ENCODE results near the gene GPRC5D. TPM values are rescaled to one million over a fixed set of nuclear protein-coding genes. Genes with fewer than 3 reads are reported as not detected.

The GPRC5D gene
- total RNA-seq, 3 donors from 2014 or later = not detected

DNA sequence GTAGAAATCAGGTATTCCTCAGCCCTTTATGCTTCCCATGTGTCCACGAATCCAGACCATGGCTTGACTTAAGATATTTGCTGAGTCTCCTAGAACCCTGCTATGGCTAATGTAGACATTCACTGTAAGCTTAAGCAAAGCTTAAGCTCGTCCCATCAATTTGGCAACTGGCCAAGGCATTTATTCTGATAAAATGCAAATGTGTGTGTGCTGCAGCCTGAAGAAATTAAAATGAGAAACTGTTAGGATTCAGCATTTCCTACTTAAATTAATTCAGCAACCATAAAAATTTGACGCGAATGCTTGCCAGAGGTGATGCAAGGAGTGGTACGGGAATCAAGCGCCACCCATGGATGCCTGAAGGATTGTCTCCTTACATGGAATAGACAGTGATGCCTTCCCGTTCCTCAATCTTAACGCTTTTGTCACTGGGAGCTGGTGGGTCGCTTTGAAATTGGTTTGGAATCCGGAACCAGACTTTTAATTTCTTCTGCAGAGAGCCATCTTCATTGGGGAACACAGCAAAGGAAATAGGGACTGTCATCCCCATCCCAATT, 34.9 kb upstream of the GPRC5D start:
- TF ChIP-seq, protein P1, sequence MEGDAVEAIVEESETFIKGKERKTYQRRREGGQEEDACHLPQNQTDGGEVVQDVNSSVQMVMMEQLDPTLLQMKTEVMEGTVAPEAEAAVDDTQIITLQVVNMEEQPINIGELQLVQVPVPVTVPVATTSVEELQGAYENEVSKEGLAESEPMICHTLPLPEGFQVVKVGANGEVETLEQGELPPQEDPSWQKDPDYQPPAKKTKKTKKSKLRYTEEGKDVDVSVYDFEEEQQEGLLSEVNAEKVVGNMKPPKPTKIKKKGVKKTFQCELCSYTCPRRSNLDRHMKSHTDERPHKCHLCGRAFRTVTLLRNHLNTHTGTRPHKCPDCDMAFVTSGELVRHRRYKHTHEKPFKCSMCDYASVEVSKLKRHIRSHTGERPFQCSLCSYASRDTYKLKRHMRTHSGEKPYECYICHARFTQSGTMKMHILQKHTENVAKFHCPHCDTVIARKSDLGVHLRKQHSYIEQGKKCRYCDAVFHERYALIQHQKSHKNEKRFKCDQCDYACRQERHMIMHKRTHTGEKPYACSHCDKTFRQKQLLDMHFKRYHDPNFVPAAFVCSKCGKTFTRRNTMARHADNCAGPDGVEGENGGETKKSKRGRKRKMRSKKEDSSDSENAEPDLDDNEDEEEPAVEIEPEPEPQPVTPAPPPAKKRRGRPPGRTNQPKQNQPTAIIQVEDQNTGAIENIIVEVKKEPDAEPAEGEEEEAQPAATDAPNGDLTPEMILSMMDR (IDR thresholded peaks at IDR 0.05) = no peak
- TF ChIP-seq POLR2AphosphoS5 (IDR thresholded peaks at IDR 0.05) (no peak), POLR2A (IDR thresholded peaks at IDR 0.05) (no peak)
- Histone ChIP-seq H3K4me3 (no peak overlapping the region), H3K27me3 (no peaks in the 10 kb centered on the region), H3K4me1 (no peaks in the 10 kb centered on the region), H3K36me3 (peaks cover 11% of the 10 kb centered on the region), H3K27ac (no peak overlapping the region), H3K9me3 (no peaks in the 10 kb centered on the region)
- no peak for DNase-seq (ENCODE audit: low spot score in 2 of 2)
- intact Hi-C loops (cut with DNase I; ENCODE audit: low total_unique reads) = no loop called here

DNA sequence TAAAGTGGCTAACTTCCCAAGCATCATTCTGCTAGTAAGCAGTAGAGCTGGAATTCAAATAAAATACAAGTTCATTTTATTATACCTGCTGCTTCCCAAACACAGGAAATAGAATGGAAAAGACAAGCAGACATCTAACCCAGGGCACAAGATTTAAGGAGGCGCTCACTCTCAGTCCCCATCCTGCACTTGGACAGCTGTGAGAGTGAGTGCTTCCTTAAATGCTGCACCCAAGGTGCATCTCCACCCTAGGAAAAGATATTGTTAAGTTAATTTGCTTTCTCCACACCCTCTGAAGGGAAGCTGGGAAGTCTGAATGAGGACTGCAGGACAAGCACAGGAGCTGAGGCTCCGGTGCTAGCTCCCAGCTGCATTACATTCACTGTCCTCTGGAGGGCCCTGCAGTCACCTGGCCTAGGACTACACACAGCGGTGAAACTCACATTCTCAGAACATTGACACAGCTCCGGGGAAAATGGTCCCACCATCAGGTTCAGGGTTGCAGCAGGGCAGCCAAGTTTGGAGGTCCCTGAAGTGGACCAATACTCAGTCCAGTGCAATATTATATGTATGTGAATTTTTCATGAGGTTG, 33.9 kb upstream of the GPRC5D start:
- H3K9me3 ChIP-seq = no peaks in the 10 kb centered on the region
- H3K27ac ChIP-seq = no peak overlapping the region
- no peaks in the 10 kb centered on the region for H3K4me1 ChIP-seq
- peaks cover 11% of the 10 kb centered on the region for H3K36me3 ChIP-seq
- TF ChIP-seq, protein P1 (IDR thresholded peaks at IDR 0.05) = peak in 1 of 3 donors; percentile 39
- no peak for TF ChIP-seq POLR2AphosphoS5 (IDR thresholded peaks at IDR 0.05)
- TF ChIP-seq POLR2A (IDR thresholded peaks at IDR 0.05) = no peak
- no peak for DNase-seq (ENCODE audit: low spot score in 2 of 2)
- intact Hi-C loops (cut with DNase I; ENCODE audit: low total_unique reads) = no loop called here
- no peaks in the 10 kb centered on the region for H3K27me3 ChIP-seq
- H3K4me3 ChIP-seq = no peak overlapping the region

DNA sequence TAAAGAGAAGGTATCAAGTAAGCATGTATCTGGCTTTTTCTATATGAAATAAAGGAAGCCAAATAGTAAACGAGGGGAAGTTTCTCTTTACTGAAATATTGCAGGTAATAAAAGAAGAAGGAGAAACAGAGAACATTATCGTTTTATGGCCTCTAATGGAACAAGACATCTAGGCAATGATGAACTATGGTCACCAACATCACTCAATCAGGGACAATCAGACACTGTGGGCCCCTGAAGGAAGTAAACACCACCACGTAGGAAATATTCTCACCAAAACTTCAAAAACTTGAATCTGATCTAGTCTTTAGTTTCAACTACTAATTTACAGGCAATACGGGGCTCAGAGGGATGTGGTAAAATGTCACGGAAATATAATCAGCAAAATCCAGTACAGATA, 32.2 kb upstream of the GPRC5D start:
- Histone ChIP-seq H3K27me3 (no peaks in the 10 kb centered on the region), H3K36me3 (peaks cover 11% of the 10 kb centered on the region)

DNA sequence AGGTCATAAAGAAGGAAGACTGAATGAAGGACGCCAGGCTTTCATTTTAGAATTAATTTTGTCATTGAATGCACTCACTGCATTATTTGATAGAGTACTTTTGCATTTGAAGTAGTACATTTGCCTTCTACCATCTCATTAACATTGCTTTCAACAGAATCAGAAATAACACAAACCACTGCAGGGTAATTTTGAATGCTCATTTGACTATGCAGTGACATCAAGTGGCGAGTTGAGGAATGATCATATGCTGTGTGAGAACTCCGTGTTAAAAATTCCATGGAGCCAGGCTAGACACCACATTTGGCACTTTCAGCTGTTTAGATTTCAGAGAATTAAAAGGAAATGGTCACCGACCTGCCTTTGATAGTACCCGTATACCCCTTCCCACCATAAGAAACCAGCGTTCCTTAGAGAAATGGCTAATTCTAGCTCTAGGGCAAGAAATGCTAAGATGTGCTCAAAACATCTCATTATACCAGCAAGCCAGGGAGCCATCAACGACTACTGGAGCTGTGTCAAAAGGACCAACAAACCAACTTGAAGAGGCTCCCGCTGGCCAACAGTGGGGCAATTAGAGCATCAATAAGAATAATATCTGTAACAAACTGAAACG, 31.6 kb upstream of the GPRC5D start:
- intact Hi-C loops (cut with DNase I; ENCODE audit: low total_unique reads) = no loop called here
- Histone ChIP-seq H3K36me3 (peaks cover 11% of the 10 kb centered on the region), H3K9me3 (no peaks in the 10 kb centered on the region), H3K27ac (no peak overlapping the region), H3K4me1 (no peaks in the 10 kb centered on the region), H3K27me3 (no peaks in the 10 kb centered on the region), H3K4me3 (no peak overlapping the region)
- TF ChIP-seq, protein P1 (IDR thresholded peaks at IDR 0.05) = peak; percentile 27 to 53 (median 52)
- TF ChIP-seq POLR2A (IDR thresholded peaks at IDR 0.05) = no peak
- DNase-seq (ENCODE audit: low spot score in 2 of 2) = no peak

More for the DNA sequence above, 32.2 kb upstream of the GPRC5D start:
- DNase-seq (ENCODE audit: low spot score in 2 of 2) = no peak
- intact Hi-C loops (cut with DNase I; ENCODE audit: low total_unique reads) = no loop called here
- H3K27ac ChIP-seq = no peak overlapping the region
- TF ChIP-seq, protein P1 (IDR thresholded peaks at IDR 0.05) = no peak
- no peak for TF ChIP-seq POLR2AphosphoS5 (IDR thresholded peaks at IDR 0.05)
- no peak for TF ChIP-seq POLR2A (IDR thresholded peaks at IDR 0.05)
- no peaks in the 10 kb centered on the region for H3K4me1 ChIP-seq
- no peak overlapping the region for H3K4me3 ChIP-seq
- H3K9me3 ChIP-seq = no peaks in the 10 kb centered on the region

DNA sequence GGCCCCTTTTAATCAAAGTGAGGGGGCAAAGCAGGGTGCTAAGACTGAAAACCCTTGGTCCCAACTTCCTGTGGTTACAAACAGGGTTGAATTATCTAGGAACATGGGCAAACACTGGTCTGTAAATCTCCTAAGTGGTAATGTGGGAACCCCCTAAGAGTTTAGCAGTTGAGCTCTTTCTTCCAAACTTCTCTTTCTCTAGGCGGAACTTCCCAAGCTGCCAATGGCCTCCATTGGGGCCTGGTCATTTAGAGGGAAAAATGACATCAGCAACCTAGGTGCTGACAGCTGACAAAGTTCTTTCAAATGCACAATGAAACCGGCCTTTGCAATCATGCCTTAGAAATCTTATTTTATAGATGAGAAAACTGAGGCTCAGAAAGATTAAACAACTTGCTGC, 30.4 kb upstream of the GPRC5D start:
- H3K36me3 ChIP-seq = peaks cover 11% of the 10 kb centered on the region
- no peak overlapping the region for H3K27ac ChIP-seq
- H3K4me3 ChIP-seq = no peak overlapping the region
- no peaks in the 10 kb centered on the region for H3K27me3 ChIP-seq
- H3K9me3 ChIP-seq = no peaks in the 10 kb centered on the region
- intact Hi-C loops (cut with DNase I; ENCODE audit: low total_unique reads) = no loop called here
- TF ChIP-seq POLR2AphosphoS5 (IDR thresholded peaks at IDR 0.05) (no peak), POLR2A (IDR thresholded peaks at IDR 0.05) (no peak)
- TF ChIP-seq, protein P1 (IDR thresholded peaks at IDR 0.05) = no peak
- H3K4me1 ChIP-seq = no peaks in the 10 kb centered on the region
- no peak for DNase-seq (ENCODE audit: low spot score in 2 of 2)
